CD4-positive, alpha-beta T cell treated with Interleukin-15 for 1 hour (primary cell): ENCODE results near the gene COX19.
A peak's percentile ranks its signal among the peaks of the same experiment; 100 is the strongest.

ENCODE experiments used
- DNase-seq: peaks from one replicate; pipeline ENCODE4 v3.0.0-alpha.2; 2020

COX19 gene

GRCh38 chr7:922334-923107 is 52.8 kb downstream of the COX19 start:
- DNase-seq, result peak; percentile 59

- peak; percentile 20 for DNase-seq
Observed at GRCh38 chr7:921581-922333, 53.6 kb downstream of the COX19 start.

- DNase-seq, result peak; percentile 15
Observed at GRCh38 chr7:921071-921461, 54.3 kb downstream of the COX19 start.

- DNase-seq, result peak; percentile 15
Observed at GRCh38 chr7:920351-921070, 54.8 kb downstream of the COX19 start.

GRCh38 chr7:919924-920341 is 55.4 kb downstream of the COX19 start:
- peak; percentile 11 for DNase-seq

- DNase-seq, result peak; percentile 15
Observed at GRCh38 chr7:919114-919442, 56.3 kb downstream of the COX19 start.

- peak; percentile 9 for DNase-seq
Observed at GRCh38 chr7:918441-919113, 56.8 kb downstream of the COX19 start.

- DNase-seq, result peak; percentile 14
Observed at GRCh38 chr7:918118-918425, 57.3 kb downstream of the COX19 start.

GRCh38 chr7:917255-918117 is 57.9 kb downstream of the COX19 start:
- DNase-seq, result no peak

GRCh38 chr7:916291-916941 is 58.9 kb downstream of the COX19 start:
- DNase-seq, result no peak
